HG03060 (cell line): ENCODE measurements around the gene ATF5.
"Not testable (repeated sequence)": the region's sequence is repeated elsewhere in the genome, so short reads cannot be mapped to it uniquely, and the experiment has no call there.

Source experiments
- ATAC-seq: cut with Tn5 transposase; IDR thresholded peaks from one replicate; pipeline ENCODE4 v1.9.1; 2021; ENCODE audit warnings: low read depth, moderate number of reproducible peaks; ENCODE audit not compliant: unreplicated experiment

The ATF5 gene

GRCh38 chr19:49920624-49921363, 8.2 kb upstream of the ATF5 start:
- ATAC-seq: no peak

GRCh38 chr19:49921871-49922795, 6.9 kb upstream of the ATF5 start:
- ATAC-seq: no peak

GRCh38 chr19:49923055-49924003, 5.7 kb upstream of the ATF5 start:
- no peak for ATAC-seq

- no peak for ATAC-seq
Observed at GRCh38 chr19:49924004-49924880, 4.8 kb upstream of the ATF5 start.

- not testable (repeated sequence) for ATAC-seq
Observed at GRCh38 chr19:49924881-49925210, 4.2 kb upstream of the ATF5 start.

GRCh38 chr19:49925486-49925885, 3.5 kb upstream of the ATF5 start:
- no peak for ATAC-seq

GRCh38 chr19:49926515-49926914, 2.5 kb upstream of the ATF5 start:
- no peak for ATAC-seq

- ATAC-seq: no peak
Observed at GRCh38 chr19:49927526-49928264, 1.3 kb upstream of the ATF5 start.

GRCh38 chr19:49929611-49930482, 842 bp downstream of the ATF5 start:
- peak; percentile 68 for ATAC-seq

GRCh38 chr19:49930483-49931011, 1.5 kb downstream of the ATF5 start:
- no peak for ATAC-seq

GRCh38 chr19:49931293-49932040, 2.5 kb downstream of the ATF5 start:
- ATAC-seq: no peak

GRCh38 chr19:49932041-49932451, 3.0 kb downstream of the ATF5 start:
- no peak for ATAC-seq

GRCh38 chr19:49932731-49933131, 3.7 kb downstream of the ATF5 start:
- no peak for ATAC-seq

GRCh38 chr19:49933643-49934042, 4.6 kb downstream of the ATF5 start:
- ATAC-seq: no peak

- ATAC-seq: no peak
Observed at GRCh38 chr19:49936549-49936948, 7.5 kb downstream of the ATF5 start.

GRCh38 chr19:49937750-49938381, 8.9 kb downstream of the ATF5 start:
- ATAC-seq: no peak

GRCh38 chr19:49938662-49939061, 9.7 kb downstream of the ATF5 start:
- ATAC-seq: no peak
